ENCODE results near the gene SH3PXD2A.

DNA sequence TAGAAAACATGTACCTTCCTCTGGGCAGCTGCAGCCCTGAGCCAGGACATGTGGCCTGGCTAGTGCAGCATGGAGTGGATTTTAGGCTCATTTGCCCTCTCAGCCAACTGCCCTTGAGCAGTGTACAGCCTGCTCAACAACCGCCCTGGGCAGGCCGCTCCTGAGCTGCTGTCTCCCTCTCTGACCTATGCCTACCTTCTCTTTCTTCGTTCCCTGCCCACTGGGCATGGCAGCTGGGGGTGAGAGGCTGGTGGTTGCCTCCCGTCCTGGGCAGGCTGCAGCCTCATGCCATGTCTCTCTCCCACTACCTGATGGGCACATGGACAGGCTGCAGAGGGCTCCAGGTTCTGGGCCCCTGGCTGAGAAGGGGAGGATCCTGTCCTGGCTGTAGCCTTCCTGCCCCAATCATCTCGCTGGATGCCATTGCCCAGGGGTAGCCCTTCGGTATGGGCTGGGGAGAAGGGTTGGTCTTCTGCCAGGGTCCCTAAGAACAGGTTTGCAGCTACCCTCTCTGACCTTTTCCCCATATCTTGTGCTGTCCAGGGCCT lies 264.6 kb downstream of the SH3PXD2A start:
- TF ChIP-seq, protein P1, sequence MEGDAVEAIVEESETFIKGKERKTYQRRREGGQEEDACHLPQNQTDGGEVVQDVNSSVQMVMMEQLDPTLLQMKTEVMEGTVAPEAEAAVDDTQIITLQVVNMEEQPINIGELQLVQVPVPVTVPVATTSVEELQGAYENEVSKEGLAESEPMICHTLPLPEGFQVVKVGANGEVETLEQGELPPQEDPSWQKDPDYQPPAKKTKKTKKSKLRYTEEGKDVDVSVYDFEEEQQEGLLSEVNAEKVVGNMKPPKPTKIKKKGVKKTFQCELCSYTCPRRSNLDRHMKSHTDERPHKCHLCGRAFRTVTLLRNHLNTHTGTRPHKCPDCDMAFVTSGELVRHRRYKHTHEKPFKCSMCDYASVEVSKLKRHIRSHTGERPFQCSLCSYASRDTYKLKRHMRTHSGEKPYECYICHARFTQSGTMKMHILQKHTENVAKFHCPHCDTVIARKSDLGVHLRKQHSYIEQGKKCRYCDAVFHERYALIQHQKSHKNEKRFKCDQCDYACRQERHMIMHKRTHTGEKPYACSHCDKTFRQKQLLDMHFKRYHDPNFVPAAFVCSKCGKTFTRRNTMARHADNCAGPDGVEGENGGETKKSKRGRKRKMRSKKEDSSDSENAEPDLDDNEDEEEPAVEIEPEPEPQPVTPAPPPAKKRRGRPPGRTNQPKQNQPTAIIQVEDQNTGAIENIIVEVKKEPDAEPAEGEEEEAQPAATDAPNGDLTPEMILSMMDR (IDR thresholded peaks at IDR 0.05): no peak
- no peak for TF ChIP-seq EP300 (IDR thresholded peaks at IDR 0.05)
- TF ChIP-seq POLR2A (IDR thresholded peaks at IDR 0.05): no peak
